K562 (cell line): ENCODE data around the gene SRF. TPM values are rescaled to one million over a fixed set of nuclear protein-coding genes. Genes with fewer than 3 reads are reported as not detected.
A peak's percentile ranks its signal among the peaks of the same experiment; 100 is the strongest.

Experiments
- CGGBP1 ChIP-seq: fragments of 250-450 bp; sonication (Bioruptor Pico); IDR thresholded peaks from 2 replicates; pipeline ENCODE4 v1.9.0; 2021; ENCODE audit warnings: mild to moderate bottlenecking
- CREBBP ChIP-seq: IDR thresholded peaks from one replicate; pipeline ENCODE4 v1.6.1; 2012; ENCODE audit warnings: low read depth, mild to moderate bottlenecking, control low read depth, inconsistent platforms, low read length
- CTCF ChIP-seq, 3 experiments: IDR thresholded peaks in 2 of 3; conservative IDR thresholded peaks in 1 of 3; 2 replicates each; pipeline ENCODE4 v1.5.1; 2011 to 2012; ENCODE audit warnings: low read length in 3 of 3, mild to moderate bottlenecking in 3 of 3, control low read depth in 2 of 3, improper control_type of control experiment in 1 of 3, inconsistent platforms in 1 of 3, low read depth in 1 of 3, mixed read lengths in 1 of 3, moderate library complexity in 1 of 3; ENCODE audit not compliant: insufficient read depth in 2 of 3
- DMBX1 ChIP-seq: fragments of 250-450 bp; sonication (Bioruptor Pico); IDR thresholded peaks from 2 replicates; pipeline ENCODE4 v1.8.0; 2022; ENCODE audit warnings: inconsistent platforms, mild to moderate bottlenecking, moderate library complexity, borderline replicate concordance
- FOXA3 ChIP-seq, 2 experiments: fragments of 450-650 bp in 1 of 2; sonication (generic) in 1 of 2; formaldehyde crosslinking; IDR thresholded peaks in 1 of 2; conservative IDR thresholded peaks in 1 of 2; 2 replicates each; pipeline versions ENCODE4 v1.4.0 to v1.8.0; 2020 to 2022; ENCODE audit warnings: mild to moderate bottlenecking in 2 of 2, missing genetic modification reagents in 1 of 2
- PHF8 ChIP-seq: fragments of 200-600 bp; sonication (generic); IDR thresholded peaks from 2 replicates; pipeline ENCODE4 v1.6.1; 2012; ENCODE audit warnings: mixed run types, mild to moderate bottlenecking, inconsistent platforms, low read length, moderate library complexity, borderline replicate concordance
- RBM14 ChIP-seq: fragments of 200-400 bp; formaldehyde crosslinking; IDR thresholded peaks from 2 replicates; pipeline ENCODE4 v1.6.1; 2018; ENCODE audit warnings: low read depth, mild to moderate bottlenecking, low read length, moderate library complexity, borderline replicate concordance; ENCODE audit not compliant: insufficient read depth
- RUNX1 ChIP-seq: sonication (generic); IDR thresholded peaks from 2 replicates; pipeline ENCODE4 v1.6.1; 2016; ENCODE audit warnings: antibody characterized with exemption, low read depth
- YY1 ChIP-seq, 3 experiments: IDR thresholded peaks; 2 replicates each; pipeline ENCODE4 v1.6.1; 2011; ENCODE audit warnings: low read length in 2 of 3, mild to moderate bottlenecking in 2 of 3, moderate library complexity in 2 of 3, borderline replicate concordance in 1 of 3, control low read depth in 1 of 3, low read depth in 1 of 3; ENCODE audit not compliant: insufficient read depth in 3 of 3, insufficient replicate concordance in 2 of 3, control insufficient read depth in 1 of 3, insufficient read length in 1 of 3; ENCODE audit errors: extremely low read depth in 1 of 3
- ZC3H4 ChIP-seq: sonication (generic); formaldehyde crosslinking; IDR thresholded peaks from 2 replicates; pipeline ENCODE4 v1.9.0; 2021; ENCODE audit warnings: missing genetic modification reagents, borderline replicate concordance
- ZNF212 ChIP-seq: fragments of 450-650 bp; formaldehyde crosslinking; IDR thresholded peaks from 2 replicates; pipeline ENCODE4 v1.4.0; 2020; ENCODE audit warnings: mild to moderate bottlenecking
- ZNF586 ChIP-seq: fragments of 450-650 bp; formaldehyde crosslinking; conservative IDR thresholded peaks from 2 replicates; pipeline ENCODE4 v1.4.0; 2020; ENCODE audit warnings: mild to moderate bottlenecking, moderate library complexity
- polyA plus RNA-seq, 8 experiments: library from polyadenylated mRNA; depleted of rRNA in 4 of 8; stranded (reverse) in 5 of 8; unstranded in 3 of 8; fragments of >200 nt; fragmentation: Nextera tagmentation in 2 of 8; fragmentation: Illumina TruSeq in 1 of 8; extraction: Ambion mirVana in 2 of 8; extraction: Trizol in 1 of 8; gene quantifications; 2 replicates each; pipeline versions ENCODE4 v1.2.1 to v1.2.3, GENCODE V29; 2011 to 2014; ENCODE audit warnings: inconsistent platforms in 1 of 8, missing spikeins in 1 of 8
- total RNA-seq, 7 experiments: library from RNA; depleted of rRNA in 6 of 7; stranded (reverse); fragments of >200 nt in 6 of 7; fragmentation: Illumina TruSeq in 2 of 7; extraction: Trizol in 2 of 7; gene quantifications; 2 replicates each; pipeline versions ENCODE4 v1.2.1 to v1.2.3, GENCODE V29; 2011 to 2021; ENCODE audit warnings: low replicate concordance in 1 of 7

The SRF gene
- total and polyA plus RNA-seq, 9 of the 15 experiments (the other 6 are each of a cell fraction or from before 2014, with no cell fraction given), result 2.5 to 37.0 (median 24.6) TPM

- TF ChIP-seq DMBX1 (peak; percentile 79; the same call in 1 of the 2 replicates), CGGBP1 (CRISPR knock-in tag) (peak; percentile 49; the same call in 1 of the 2 replicates), CTCF (IDR thresholded peaks at IDR 0.05 in 2 of 3, conservative IDR thresholded peaks at IDR 0.05 in 1 of 3; ENCODE audit: insufficient read depth in 2 of 3, low read depth in 1 of 3, low read length in 3 of 3) (peak; percentile 87 to 91 (median 88)), ZC3H4 (CRISPR knock-in tag) (peak; percentile 87; the same call in 1 of the 2 replicates), RUNX1 (0 out of 2 replicates have a peak, but pooled peaks have one; percentile 34), ZNF212 (CRISPR knock-in tag) (no peak; the same call in 1 of the 2 replicates), RBM14 (0 out of 2 replicates have a peak, but pooled peaks have one; percentile 60), CREBBP (no peak), PHF8 (peak; percentile 95), YY1 (IDR thresholded peaks at IDR 0.05; ENCODE audit: borderline replicate concordance in 1 of 3, control insufficient read depth in 1 of 3, extremely low read depth in 1 of 3, insufficient read depth in 3 of 3, insufficient read length in 1 of 3, insufficient replicate concordance in 2 of 3, low read depth in 1 of 3, low read length in 2 of 3) (peak; percentile 83 to 97 (median 94)), FOXA3 (CRISPR knock-in tag; conservative IDR thresholded peaks at IDR 0.05 in 1 of 2, IDR thresholded peaks at IDR 0.05 in 1 of 2) (no peak; a peak in 1 of 4 replicates), ZNF586 (CRISPR knock-in tag) (no peak)
These were observed 58.1 kb downstream of the SRF start, which contains the start of gene DNPH1 (continued) for GRCh38 chr6:43228951-43229802.
